ENCODE data around the gene SLC35G3.

- TF ChIP-seq, protein P1, sequence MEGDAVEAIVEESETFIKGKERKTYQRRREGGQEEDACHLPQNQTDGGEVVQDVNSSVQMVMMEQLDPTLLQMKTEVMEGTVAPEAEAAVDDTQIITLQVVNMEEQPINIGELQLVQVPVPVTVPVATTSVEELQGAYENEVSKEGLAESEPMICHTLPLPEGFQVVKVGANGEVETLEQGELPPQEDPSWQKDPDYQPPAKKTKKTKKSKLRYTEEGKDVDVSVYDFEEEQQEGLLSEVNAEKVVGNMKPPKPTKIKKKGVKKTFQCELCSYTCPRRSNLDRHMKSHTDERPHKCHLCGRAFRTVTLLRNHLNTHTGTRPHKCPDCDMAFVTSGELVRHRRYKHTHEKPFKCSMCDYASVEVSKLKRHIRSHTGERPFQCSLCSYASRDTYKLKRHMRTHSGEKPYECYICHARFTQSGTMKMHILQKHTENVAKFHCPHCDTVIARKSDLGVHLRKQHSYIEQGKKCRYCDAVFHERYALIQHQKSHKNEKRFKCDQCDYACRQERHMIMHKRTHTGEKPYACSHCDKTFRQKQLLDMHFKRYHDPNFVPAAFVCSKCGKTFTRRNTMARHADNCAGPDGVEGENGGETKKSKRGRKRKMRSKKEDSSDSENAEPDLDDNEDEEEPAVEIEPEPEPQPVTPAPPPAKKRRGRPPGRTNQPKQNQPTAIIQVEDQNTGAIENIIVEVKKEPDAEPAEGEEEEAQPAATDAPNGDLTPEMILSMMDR (IDR thresholded peaks at IDR 0.05), result no peak
- no peak for TF ChIP-seq RARB (CRISPR knock-in tag; IDR thresholded peaks at IDR 0.05)
- TF ChIP-seq MAFK (IDR thresholded peaks at IDR 0.05; ENCODE audit: partially characterized antibody), result no peak
- TF ChIP-seq, protein P2, sequence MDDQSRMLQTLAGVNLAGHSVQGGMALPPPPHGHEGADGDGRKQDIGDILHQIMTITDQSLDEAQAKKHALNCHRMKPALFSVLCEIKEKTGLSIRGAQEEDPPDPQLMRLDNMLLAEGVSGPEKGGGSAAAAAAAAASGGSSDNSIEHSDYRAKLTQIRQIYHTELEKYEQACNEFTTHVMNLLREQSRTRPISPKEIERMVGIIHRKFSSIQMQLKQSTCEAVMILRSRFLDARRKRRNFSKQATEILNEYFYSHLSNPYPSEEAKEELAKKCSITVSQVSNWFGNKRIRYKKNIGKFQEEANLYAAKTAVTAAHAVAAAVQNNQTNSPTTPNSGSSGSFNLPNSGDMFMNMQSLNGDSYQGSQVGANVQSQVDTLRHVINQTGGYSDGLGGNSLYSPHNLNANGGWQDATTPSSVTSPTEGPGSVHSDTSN (IDR thresholded peaks at IDR 0.05), result no peak
- no peak for TF ChIP-seq RFX5 (IDR thresholded peaks at IDR 0.05)
- TF ChIP-seq NR3C1 (IDR thresholded peaks at IDR 0.05), result no peak
- no peak for TF ChIP-seq CEBPB (IDR thresholded peaks at IDR 0.05)
- TF ChIP-seq HDAC2 (IDR thresholded peaks at IDR 0.05), result no peak
- TF ChIP-seq EP300 (IDR thresholded peaks at IDR 0.05), result no peak
- TF ChIP-seq POLR2A (IDR thresholded peaks at IDR 0.05; ENCODE audit: low read length), result no peak
- TF ChIP-seq NFE2L2 (conservative IDR thresholded peaks at IDR 0.05; ENCODE audit: low read length), result no peak
- TF ChIP-seq BCL3 (IDR thresholded peaks at IDR 0.05), result no peak
- no peak for TF ChIP-seq EHMT2 (IDR thresholded peaks at IDR 0.05; ENCODE audit: low read depth)
Measured at GRCh38 chr17:35148144-35148543, 46.0 kb downstream of the SLC35G3 start.
